Lower leg skin (tissue), 3 donors: ENCODE measurements around the gene RABGAP1.

ENCODE experiments used
- POLR2A ChIP-seq, 2 donors: fragments of 450-650 bp; IDR thresholded peaks; one replicate each; pipeline ENCODE4 v1.6.1; 2016 to 2017; ENCODE audit warnings: antibody characterized with exemption in 2 of 2, mild to moderate bottlenecking in 1 of 2, moderate library complexity in 1 of 2
- TF ChIP-seq, protein P1 (sequence below), 3 donors: fragments of 450-650 bp; IDR thresholded peaks; one replicate each; pipeline ENCODE4 v1.5.1; 2016; ENCODE audit warnings: antibody characterized with exemption in 3 of 3, mild to moderate bottlenecking in 3 of 3, moderate library complexity in 2 of 3

DNA sequence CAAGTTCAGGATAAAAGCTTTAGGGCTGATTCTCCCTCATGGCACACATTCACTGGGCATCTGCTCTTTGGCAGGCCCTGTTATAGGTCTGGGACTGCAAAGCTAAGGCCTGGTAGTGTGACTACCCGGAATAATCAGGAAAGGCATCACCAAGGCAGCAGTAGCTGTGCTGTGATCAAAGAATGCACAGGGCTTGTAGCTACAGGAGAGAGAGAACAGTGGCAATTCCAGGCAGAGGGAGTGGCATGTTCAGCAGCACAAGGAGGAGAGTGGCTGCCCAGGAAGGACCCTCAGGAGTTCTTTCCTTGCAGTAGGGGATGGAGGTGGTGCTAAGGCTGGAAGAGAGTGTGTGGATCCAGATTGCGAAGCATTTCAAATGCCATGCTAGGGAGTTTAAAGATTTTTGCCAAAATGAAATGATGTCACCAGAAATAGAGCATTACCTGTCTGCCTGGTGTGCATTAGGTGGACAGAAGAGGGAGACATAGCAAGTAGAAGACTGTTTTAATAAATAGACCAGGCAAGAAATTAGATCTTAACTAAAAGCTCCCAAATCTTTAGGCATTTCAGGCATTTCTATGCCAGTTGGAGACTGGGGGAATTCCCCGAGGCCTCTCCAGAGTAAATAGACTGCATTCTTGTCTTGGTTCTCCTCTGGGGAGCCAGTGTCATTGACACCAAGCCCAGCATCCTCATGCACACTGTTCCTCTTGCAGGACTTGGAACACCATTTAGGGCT is 161.7 kb downstream of the RABGAP1 start:
- TF ChIP-seq, protein P1, sequence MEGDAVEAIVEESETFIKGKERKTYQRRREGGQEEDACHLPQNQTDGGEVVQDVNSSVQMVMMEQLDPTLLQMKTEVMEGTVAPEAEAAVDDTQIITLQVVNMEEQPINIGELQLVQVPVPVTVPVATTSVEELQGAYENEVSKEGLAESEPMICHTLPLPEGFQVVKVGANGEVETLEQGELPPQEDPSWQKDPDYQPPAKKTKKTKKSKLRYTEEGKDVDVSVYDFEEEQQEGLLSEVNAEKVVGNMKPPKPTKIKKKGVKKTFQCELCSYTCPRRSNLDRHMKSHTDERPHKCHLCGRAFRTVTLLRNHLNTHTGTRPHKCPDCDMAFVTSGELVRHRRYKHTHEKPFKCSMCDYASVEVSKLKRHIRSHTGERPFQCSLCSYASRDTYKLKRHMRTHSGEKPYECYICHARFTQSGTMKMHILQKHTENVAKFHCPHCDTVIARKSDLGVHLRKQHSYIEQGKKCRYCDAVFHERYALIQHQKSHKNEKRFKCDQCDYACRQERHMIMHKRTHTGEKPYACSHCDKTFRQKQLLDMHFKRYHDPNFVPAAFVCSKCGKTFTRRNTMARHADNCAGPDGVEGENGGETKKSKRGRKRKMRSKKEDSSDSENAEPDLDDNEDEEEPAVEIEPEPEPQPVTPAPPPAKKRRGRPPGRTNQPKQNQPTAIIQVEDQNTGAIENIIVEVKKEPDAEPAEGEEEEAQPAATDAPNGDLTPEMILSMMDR (IDR thresholded peaks at IDR 0.05), result no peak
- TF ChIP-seq POLR2A (IDR thresholded peaks at IDR 0.05), result no peak
